Inflammatory macrophage treated with lipopolysaccharide for 1 hour (primary cell): ENCODE results near the gene CDHR4.
"Not testable (repeated sequence)": the region's sequence is repeated elsewhere in the genome, so short reads cannot be mapped to it uniquely, and the experiment has no call there.

ENCODE experiments used
- DNase-seq, 2 donors: peaks; one replicate each; pipeline ENCODE4 v3.0.0-alpha.2; 2020 to 2022

The CDHR4 gene, protein sequence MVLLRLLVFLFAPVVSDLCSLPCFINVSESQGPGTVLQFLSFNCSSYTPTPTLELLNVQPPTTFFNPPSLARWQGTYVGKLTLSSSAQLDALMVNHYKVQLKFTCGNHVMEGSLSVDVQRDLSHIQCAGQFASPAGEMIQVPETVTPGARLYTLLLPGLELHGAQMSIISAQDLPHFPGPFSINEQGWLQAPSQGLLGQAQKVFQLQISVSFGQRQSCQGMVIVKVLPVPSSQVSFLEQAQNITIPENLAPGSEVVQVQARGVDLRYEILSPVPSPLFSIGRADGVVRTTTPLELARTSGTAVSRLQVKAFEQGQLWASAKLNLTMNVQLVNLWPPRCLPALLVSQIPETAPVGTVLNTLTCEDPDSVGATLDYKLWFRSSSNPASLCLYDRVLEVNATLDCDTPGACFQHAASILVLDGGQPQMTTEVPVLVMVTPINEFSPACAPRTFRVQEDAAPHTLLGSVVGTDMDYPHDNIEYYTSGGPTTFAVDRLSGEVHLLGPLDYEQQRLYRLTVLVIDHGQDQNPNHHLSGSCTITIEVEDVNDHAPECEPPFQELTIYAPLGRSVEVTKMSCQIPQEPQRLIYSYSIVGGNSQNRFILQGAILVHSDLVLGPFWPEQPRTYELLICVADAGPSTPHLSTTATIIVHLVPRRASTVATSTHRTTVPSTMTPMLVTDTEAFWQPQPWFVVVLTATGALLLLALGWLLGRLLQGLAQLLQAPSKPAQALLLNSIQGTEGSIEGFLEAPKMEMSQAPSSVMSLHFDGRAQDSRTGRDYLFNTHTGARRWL

DNA sequence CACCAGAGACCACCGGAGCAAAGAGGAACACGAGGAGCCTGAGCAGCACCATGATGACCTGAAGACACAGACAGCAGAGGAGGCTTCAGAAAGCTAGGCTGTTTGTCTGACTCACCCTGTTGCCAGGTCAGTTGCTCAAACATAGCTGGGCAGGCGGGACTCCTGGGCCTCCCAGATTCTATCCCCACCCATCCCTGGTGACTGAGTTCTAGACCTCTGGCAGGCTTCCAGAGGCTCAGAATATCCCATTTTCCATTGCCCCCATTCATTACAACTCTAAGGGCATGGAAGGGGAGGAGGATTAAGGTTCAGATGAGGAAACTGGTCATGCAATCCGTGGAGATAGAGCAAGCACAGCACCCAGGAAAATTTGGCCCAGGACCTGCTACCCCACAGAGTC lies at the start of gene CDHR4:
TSS of gene CDHR4 (minus strand) at position 113 of the 400 bp plus-strand sequence. CDS start at position 52, 61 bp downstream.
- DNase-seq, result no peak

DNA sequence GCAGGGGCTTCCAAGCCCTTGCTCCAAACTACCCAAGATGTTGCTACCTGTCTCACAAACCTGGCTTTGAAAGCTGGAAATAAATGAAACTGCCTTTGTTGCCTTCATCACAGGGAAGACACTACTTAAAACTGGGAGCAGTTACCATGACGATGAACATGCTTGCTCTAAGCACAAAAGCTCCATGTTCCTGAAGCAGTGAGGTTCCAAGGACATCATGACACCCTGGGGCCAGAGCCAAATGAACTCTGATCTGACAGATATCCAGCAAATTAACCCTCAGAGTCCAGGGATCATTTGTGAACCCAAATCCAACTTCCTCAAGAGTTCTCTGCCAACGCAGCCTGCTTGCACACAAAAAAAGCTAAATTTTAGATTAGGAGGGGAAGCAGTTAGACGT lies 46.0 kb upstream of the CDHR4 start:
- no peak for DNase-seq

DNA sequence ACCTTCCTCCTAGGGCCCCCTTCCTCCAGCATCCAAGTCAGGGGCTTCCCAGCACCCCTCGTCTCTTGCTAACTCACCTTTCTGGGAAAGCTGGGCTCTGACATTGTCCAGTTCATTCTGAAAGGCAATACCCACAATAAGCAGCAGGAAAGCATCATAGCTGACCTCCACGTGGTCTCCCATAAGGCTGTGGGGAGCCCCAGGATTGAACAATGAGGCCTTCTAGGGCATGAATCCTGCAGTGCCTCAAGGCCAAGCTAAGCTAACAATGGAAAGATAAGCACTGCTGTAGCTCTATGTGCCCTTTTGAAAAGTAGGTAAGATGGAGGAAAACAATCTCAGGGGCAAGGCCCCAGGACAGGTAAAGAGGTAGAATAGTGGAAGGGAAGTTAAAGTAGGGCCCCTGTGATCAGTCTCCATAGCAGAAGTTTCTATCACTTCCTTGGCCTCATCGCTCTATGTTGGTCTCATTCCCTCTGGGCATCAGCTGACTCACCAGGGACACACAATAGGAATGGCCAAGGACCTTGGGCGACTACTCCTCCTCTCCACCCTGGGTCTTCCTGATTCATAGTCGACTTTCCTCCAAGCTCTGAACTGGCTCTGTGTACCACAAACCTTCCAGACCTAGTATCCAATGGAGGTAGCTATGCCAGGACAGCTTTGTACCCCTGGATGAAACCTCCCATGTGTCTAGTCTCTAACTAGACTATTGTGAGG lies 45.0 kb upstream of the CDHR4 start:
- no peak for DNase-seq

DNA sequence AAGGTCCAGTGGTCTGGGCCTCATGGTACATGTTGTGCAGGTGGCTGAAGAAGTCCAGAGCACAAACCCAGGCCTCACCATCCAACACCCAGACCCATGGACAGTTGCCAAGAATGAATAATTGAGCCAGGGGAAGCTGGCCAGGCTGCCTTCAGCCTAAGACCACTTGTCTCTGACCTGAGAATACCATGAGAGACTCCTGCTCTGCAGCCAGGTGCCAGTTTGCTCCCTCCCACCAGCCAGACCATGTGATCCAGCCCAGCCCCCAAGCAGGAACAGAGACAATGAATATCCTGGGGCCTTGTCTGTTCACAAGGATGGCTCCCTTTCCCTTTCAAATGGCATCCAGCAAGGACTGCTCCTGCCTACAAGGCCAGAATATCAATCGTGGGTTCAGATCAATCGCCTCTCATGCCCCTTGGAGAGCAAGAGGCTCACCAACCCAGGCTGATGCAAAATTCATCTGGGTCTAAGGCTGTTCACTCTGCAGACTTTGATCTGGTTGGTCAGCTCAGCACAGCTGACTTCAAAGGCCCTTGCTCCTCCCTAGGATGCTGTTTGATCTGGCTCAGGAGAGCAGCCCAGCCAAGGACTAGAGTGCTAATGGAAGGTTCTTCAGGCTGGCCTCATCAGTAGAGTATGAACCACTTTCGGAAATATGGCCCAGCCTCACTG lies 43.3 kb upstream of the CDHR4 start:
- DNase-seq, result no peak

DNA sequence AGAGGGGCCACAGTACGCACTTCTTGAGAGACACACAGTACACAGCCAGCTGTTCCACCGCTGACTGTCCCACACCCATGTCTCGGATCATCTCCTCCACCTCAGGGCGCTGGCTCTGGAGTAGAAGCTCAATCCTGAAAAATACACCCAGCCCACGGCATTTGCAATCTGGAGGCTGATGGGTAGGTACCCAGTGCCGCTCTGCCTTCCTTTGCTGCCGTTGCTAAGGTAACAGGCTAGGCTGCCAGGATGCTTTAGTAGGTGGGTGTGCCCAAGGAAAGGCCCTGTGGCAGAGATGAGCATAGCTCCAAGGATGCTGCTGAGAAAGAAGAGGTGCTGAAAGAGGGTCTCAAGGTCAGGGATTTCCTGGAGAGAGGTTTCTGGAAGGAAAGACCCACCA lies 42.1 kb upstream of the CDHR4 start:
- no peak for DNase-seq

DNA sequence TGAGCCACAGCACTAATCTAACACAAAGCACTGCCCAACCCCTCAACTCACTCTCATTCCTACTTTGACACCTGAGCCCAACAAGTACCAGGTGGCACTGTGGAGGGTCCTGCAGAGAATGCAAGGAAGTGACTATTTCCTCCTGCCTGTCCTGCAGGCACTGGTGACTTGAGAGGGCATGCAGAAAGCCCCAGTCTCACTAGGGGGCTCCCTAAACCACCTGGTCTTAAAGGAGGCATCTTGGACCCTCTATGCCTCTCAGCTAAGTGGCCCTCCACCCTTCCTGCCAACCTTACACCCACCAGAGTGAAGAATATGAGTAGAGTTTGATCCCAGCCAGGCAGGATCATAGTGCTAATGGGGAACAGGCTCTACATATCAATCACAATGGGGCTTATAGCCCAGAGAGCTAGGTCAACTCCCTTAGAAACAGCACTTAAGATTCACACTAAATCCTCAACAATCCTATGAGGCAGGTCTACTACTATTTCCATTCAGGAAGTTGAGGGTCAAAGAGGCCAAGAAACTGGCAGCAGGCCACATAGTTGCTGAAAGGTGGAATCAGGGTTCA lies 41.5 kb upstream of the CDHR4 start:
- DNase-seq, result no peak

DNA sequence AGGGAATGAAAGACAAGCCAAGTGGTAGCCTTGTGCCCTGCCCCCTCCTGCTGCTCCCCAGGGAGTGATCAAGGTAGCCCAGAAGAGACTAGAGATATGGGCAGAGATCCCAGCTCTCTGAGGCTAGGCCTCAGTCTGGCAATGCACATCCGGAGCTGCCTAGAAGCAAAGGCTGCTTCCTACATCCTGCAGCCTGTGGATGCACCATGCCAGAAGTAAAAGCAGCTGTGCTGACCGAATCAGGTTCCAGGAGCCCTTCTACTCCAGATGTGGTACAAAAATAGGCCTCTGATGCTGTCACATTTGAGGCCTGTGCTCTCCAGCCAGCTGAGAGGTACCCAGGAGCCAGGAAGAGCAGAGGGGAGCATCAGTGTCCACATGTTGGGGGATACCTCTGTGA lies 40.7 kb upstream of the CDHR4 start:
- DNase-seq, result no peak

DNA sequence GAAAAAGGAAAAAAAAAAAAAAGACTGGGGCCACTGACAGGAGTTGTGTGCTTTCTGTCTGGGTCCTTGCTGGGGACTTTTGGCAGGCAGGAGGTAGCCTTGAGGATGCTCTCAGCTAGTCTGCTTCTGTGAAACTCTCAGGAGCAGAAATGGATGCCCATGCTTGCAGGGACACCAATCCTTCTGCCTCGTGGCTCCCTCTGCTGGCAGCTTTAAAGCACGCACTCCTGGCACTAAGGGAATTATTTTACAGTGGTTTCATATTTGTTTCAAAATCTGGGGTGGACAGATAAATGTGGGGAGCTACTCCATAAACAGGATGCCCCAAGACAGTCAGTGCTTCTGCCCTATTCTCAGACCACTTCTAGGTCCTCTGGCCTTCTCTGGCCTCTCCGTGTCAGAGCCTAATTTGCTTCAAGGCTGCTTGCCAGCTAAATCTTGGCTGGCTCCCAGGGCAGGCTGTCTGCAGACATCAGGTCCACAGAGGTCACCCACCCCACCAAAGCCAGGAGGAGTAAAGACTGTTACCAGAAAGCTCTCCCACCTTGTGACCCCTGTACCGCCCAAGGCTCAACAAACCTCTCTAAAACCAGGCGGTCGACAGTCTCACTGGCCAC lies 39.6 kb upstream of the CDHR4 start:
- DNase-seq, result peak; percentile 59 to 91

DNA sequence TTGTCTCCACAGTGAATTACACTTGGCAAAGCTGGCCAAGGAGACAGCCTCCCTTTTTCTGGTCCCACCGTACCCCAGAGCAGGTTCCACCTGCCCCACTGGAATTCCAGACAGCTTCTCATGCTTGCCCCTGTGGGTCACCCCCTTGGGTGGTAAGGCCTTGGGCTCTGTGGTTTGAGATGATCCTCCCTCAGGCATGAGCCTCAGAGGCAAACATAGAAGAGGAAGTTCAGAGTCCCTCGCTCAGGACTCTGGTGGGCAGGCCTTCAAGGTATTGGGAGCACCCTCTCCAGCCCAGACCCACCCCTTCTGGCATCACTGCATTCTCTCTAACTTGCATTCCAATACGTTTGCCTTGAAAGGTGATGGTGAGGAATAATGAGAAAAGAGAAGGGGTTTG lies 31.7 kb upstream of the CDHR4 start:
- DNase-seq, result no peak

DNA sequence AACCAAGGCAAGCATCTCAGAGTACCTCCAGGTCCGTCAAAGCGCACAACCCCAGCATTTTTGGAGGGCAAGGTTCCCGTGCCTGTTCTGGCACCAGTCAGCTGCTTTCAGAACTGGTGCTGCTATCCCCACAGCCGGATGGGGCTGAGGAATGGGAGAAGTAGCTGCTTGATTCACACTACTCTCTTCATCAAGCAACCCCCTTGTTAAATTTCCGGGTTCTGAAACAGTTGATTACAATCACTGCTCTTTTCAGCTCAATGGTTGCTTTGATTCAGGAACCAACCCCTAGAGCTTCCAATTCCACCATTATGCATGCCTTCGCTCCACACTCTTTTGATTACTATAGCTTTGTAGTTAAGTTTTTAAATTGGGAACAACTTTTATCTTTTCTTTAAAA lies 26.3 kb upstream of the CDHR4 start:
- no peak for DNase-seq

DNA sequence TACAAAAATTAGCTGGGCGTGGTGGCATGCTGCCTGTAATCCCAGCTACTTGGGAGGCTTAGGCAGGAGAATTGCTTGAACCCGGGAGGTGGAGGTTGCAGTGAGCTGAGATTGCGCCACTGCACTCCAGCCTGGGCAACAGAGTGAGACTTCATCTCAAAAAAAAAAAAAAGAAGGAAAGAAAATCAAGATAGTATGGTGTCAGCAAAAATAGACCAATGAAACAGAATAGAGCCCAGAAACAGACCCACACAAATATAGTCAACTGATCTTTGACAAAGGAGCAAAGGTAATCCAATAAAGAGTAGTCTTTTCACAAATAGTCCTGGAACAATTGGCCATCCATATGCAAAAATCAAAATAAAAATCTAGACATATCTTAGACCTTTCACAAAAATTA lies 23.5 kb upstream of the CDHR4 start:
- not testable (repeated sequence) for DNase-seq

DNA sequence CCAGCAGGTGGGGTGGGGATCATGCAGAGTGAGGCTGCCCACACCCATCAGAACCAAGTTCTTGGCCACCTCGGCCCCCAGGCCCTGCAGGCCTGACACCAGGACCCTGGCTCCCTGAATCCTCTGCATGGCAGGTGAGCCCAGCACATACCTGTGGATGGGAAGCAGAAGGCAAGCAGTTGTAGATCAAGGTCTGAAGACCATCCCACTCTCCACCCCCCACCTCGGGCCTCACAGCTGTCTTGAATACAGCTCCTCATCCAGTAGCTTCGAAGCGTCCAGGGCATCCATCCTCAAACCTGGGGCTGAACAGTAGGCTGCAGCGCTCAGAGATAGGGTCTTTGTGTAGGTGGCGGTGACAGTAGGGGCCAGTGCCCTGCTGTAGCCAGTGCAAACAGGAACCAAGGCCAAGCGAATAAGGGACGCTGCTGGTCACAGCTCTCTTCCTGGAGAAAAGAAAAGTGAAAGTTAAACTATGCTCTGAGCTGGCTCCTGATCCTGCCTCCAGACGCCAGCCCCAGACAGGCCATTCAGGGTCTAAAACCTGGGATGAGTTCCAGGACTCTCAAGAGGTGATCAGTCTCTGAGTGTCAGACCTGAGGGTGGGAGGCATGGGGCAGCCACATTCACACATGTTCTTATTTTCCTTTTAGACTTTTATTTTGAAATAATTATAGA lies 14.0 kb upstream of the CDHR4 start, which contains the start of gene UBA7:
TSS of gene UBA7 (minus strand) at position 457 of the 678 bp plus-strand sequence. CDS start at position 291, 166 bp downstream.
- peak; percentile 78 to 80 for DNase-seq

DNA sequence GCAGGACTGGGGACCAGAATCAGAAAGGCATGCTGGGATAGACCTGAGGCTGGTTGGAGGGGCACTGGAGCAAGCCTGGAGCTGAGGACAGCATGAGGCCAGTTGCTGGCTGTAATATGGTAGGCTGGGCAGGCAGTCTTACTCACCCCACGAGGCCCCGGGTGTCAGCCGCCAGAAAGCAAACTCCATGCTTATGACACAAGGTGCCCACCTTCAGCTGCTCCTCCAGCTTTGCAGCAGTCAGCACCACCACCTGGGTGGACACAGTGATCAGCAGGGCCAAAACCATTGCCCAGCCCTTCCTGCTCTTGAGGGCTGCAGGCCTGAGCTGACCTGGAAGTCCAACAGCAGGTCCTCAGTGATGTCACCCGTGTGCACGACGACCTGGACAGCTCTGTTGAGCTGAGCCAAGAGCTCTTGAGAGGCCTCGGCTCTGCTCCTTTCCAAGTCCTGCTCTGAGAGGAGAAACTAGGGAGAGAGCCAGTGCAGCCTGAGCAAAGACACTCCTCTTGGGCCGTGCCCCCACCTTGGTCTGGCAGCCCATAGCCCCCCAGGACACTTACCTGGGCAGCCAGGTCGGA lies 13.3 kb upstream of the CDHR4 start:
- no peak for DNase-seq

DNA sequence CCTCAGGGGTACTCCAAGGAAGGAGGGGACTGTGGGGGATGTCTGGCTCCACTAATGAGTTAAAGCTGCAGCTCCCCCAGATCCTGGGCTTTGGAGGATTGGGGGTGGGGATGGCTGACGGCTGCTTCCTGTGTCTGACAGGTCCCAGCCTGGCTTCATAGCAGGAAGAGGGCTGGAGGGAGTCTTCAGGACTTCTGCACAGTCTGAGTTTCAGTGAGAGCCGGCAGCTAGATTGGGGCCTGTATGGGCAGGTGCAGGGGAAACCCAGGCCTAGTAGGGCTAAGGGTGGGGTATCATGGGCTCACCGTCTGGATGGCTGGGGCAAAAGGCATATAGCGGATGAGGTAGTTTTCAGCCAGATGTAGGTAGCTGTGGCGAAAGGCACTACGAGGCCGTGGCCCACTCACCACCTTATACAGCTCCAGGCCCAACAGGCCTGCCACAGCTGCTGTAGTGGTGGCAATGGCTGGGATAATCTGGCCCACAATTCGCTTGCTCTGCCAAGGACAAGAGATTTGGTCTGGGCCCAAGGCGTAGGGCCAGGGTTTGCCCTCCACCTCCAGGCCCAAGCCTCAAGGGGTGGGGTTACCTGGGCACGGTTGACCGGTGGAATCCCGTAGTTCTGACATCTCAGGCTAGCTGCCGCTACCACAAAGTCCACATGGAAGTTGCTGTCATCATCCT lies 7.9 kb upstream of the CDHR4 start:
- no peak for DNase-seq

DNA sequence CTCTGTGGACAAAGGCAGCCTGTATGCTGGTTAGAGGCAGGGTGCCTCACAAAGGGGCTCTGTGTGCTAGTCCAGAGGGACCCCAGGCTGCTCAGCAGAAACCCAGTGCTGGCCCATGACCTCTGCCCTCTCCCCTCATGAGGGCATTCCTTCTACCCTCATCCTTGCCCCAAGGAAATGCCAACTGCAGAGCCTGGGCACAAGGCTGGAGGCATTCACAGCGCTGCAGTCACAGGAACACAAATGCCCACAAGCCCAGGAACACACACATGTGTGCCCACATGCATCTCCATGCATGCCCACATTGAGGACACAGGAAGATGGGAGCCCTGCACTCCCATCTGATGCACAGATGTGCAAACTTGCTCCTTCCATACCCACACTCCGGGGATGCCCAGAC lies 7.2 kb upstream of the CDHR4 start:
- DNase-seq, result no peak

DNA sequence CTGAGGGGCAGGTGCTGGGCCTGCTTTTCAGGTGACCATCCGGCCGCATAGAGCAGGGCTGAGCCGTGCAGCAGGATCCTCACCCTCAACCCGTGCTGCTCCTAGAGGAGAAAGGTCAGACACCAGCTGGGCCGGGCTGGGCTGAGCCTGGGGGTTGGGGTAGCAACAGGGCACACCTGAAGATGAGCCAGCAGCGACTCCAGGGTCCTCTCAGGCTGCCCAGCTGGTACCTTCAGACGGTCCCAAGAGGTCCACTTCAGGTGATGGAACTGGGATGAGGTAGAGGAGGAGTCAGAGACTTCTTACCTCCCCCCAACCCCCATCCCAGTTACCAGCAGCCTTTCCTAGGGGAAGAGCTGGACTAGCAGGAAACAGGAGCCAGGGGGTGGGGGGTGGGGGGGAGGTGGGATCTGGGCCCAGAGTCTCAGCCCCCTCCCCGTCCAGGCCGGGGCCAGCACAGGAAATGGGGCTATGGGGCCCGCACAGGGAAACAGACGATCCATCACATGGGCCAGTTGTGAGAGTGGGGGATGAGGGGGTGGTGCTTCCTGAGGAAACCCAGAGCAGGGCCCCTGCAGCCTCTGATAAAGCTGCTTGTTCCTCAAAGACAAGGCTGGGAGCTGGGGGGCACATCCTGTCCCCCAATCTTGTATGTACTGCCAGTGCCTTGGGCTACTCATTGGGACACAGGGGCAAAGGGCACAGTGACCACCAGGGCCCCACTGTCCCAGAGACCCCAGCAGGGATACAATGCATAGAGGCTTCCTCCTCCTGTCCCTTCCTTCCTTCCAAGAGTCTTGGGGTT lies 6.4 kb upstream of the CDHR4 start:
- peak in 1 of 2 donors; percentile 34 for DNase-seq

DNA sequence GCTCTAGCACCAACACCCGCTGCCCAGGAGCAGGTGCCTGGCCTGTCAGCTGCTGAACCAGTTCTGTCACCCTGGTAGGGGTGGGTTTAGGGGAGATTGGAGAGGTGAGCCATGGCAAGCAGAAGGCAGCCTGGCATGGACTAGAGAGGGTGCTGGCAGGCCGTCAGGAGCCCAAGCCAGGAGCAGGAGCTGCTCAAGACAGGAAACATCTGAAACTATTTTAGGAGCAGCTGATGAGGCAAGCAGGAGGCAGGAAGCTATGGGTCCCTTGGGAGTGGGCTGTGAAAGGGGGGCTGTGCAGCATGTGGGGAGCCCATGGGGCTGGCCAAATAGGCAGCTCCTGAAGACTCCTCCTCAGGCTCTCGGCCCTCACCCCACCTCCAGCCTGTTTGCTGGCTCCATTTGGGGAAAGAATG lies 5.7 kb upstream of the CDHR4 start:
- DNase-seq, result no peak

DNA sequence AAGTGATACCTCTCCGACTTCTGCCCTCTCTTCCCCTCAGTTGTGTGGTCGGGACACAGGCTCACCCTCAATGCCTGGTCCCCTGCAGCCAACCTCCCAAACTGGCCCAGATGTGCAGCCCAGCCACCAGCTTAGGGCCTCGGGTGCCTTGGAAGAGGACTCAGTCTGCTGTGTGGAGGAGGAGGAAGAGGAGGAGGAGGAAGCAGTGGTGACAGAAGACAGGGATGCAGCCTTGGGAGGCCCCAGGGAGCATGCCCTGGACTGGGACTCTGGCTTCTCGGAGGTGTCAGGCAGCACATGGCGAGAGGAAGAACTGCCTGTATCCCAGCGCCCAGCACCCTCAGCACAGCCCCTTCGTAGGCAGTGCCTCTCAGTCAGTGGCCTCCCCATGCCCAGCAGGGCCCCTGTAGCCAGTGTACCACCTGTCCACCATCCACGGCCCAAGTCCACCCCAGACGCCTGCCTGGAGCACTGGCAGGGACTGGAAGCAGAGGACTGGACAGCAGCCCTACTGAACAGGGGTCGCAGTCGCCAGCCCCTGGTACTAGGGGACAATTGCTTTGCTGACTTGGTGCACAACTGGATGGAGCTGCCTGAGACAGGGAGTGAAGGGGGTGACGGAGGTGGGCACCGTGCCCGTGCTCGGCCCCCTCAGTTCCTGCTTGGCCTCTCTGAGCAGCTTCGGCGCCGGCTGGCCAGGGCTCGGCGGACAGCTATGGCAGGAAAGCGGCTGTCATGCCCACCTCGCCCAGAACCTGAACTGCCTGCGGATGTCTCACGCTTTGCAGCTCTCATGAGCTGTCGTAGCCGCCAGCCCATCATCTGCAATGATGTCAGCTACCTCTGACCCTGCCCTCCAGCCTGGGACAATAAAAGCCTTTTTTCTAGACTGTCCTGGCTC lies 4.7 kb upstream of the CDHR4 start:
- DNase-seq, result no peak
